SK-N-SH (cell line): ENCODE data around the gene MEN1. TPM values are rescaled to one million over a fixed set of nuclear protein-coding genes. Genes with fewer than 3 reads are reported as not detected.

Experiments used
- CTCF ChIA-PET: fragments of 300-600, 350-600 bp; formaldehyde crosslinking; extraction: SDS; loops from one replicate; lab custom pipeline; 2021; lab: Yijun Ruan, JAX
- POLR2A ChIA-PET: fragments of 350-600 bp; sonication (Branson Sonifier 250); formaldehyde crosslinking; extraction: SDS; loops from one replicate; lab custom pipeline; 2020; ENCODE audit warnings: antibody characterized with exemption, inconsistent platforms; lab: Yijun Ruan, JAX
- DNase-seq: peaks from one replicate; pipeline ENCODE4 v3.0.0; 2012
- H2AFZ ChIP-seq: fragments of 200-600 bp; sonication (generic); 2 replicates; pipeline ENCODE4 v1.8.1; 2016; ENCODE audit warnings: antibody characterized with exemption, mild to moderate bottlenecking, low read depth
- H3F3A ChIP-seq: fragments of 200-600 bp; sonication (generic); replicated peaks from 2 replicates; pipeline ENCODE3; 2016; ENCODE audit warnings: antibody characterized with exemption, mild to moderate bottlenecking; ENCODE audit not compliant: insufficient read depth
- H3K27ac ChIP-seq, 2 experiments: fragments of 200-500 bp in 1 of 2; fragments of 200-600 bp in 1 of 2; sonication (Bioruptor generic) in 1 of 2; sonication (generic), shearing (Covaris generic) in 1 of 2; 2 replicates each; pipeline versions ENCODE4 v1.5.1 to v1.6.1; 2014 to 2016; ENCODE audit warnings: low read depth in 2 of 2, inconsistent platforms in 1 of 2, low read length in 1 of 2, mild to moderate bottlenecking in 1 of 2, mixed read lengths in 1 of 2
- H3K27me3 ChIP-seq: fragments of 200-600 bp; sonication (generic), shearing (Covaris generic); 2 replicates; pipeline ENCODE4 v1.6.1; 2016; ENCODE audit warnings: mixed run types; ENCODE audit not compliant: insufficient read depth
- H3K36me3 ChIP-seq, 2 experiments: fragments of 200-500 bp in 1 of 2; fragments of 200-600 bp in 1 of 2; sonication (Bioruptor generic) in 1 of 2; sonication (generic) in 1 of 2; replicated peaks in 1 of 2; 2 replicates each; pipeline versions ENCODE3 to v1.5.1; 2014 to 2016; ENCODE audit warnings: low read length in 1 of 2, mild to moderate bottlenecking in 1 of 2; ENCODE audit not compliant: insufficient read depth in 2 of 2, control insufficient read depth in 1 of 2
- H3K4me1 ChIP-seq, 2 experiments: fragments of 200-500 bp in 1 of 2; fragments of 200-600 bp in 1 of 2; sonication (Bioruptor generic) in 1 of 2; sonication (generic), shearing (Covaris generic) in 1 of 2; 2 replicates each; pipeline versions ENCODE4 v1.5.1 to v1.6.1; 2014 to 2016; ENCODE audit warnings: low read depth in 1 of 2, low read length in 1 of 2, mixed run types in 1 of 2; ENCODE audit not compliant: insufficient read depth in 2 of 2, control insufficient read depth in 1 of 2
- H3K4me2 ChIP-seq: fragments of 200-600 bp; sonication (generic), shearing (Covaris generic); 2 replicates; pipeline ENCODE4 v1.6.1; 2017; ENCODE audit warnings: mixed run types
- H3K4me3 ChIP-seq, 2 experiments: fragments of 200-500 bp in 1 of 2; fragments of 200-600 bp in 1 of 2; sonication (Bioruptor generic) in 1 of 2; sonication (generic), shearing (Covaris generic) in 1 of 2; 2 replicates each; pipeline versions ENCODE4 v1.5.1 to v1.8.1; 2014 to 2016; ENCODE audit warnings: low read depth in 2 of 2, inconsistent platforms in 1 of 2, low read length in 1 of 2, mild to moderate bottlenecking in 1 of 2, mixed read lengths in 1 of 2, moderate library complexity in 1 of 2
- H3K79me2 ChIP-seq: fragments of 200-600 bp; sonication (generic); 2 replicates; pipeline ENCODE4 v1.8.1; 2017; ENCODE audit warnings: mild to moderate bottlenecking; ENCODE audit not compliant: insufficient read depth
- H3K9ac ChIP-seq: fragments of 200-600 bp; sonication (generic); 2 replicates; pipeline ENCODE4 v1.6.1; 2017; ENCODE audit warnings: mixed run types
- H3K9me2 ChIP-seq: fragments of 200-600 bp; sonication (generic); 2 replicates; pipeline ENCODE4 v1.6.1; 2017; ENCODE audit warnings: mixed run types
- H3K9me3 ChIP-seq: fragments of 200-600 bp; sonication (generic); 2 replicates; pipeline ENCODE4 v1.6.1; 2017; ENCODE audit warnings: mixed run types, mild to moderate bottlenecking, moderate library complexity
- H4K20me1 ChIP-seq: fragments of 200-600 bp; sonication (generic); 2 replicates; pipeline ENCODE4 v1.6.1; 2017; ENCODE audit warnings: mild to moderate bottlenecking, mixed run types; ENCODE audit not compliant: insufficient read depth
- FOSL2 ChIP-seq: IDR thresholded peaks from 2 replicates; pipeline ENCODE4 v1.4.0; 2012; ENCODE audit warnings: low read depth, mild to moderate bottlenecking, moderate library complexity, borderline replicate concordance
- FOXJ3 ChIP-seq: sonication (generic); formaldehyde crosslinking; IDR thresholded peaks from 2 replicates; pipeline ENCODE4 v1.5.1; 2020; ENCODE audit warnings: mild to moderate bottlenecking, missing genetic modification reagents
- GATA2 ChIP-seq: sonication (generic); formaldehyde crosslinking; IDR thresholded peaks from 2 replicates; pipeline ENCODE4 v1.5.0; 2020; ENCODE audit warnings: mild to moderate bottlenecking, missing genetic modification reagents
- MAX ChIP-seq: IDR thresholded peaks from 2 replicates; pipeline ENCODE4 v1.4.0; 2012; ENCODE audit warnings: low read depth
- MEF2A ChIP-seq: IDR thresholded peaks from 2 replicates; pipeline ENCODE4 v1.4.0; 2012; ENCODE audit warnings: low read depth, borderline replicate concordance
- MXI1 ChIP-seq: IDR thresholded peaks from 2 replicates; pipeline ENCODE4 v1.6.1; 2012; ENCODE audit warnings: mild to moderate bottlenecking, low read depth, low read length, improper control_type of control experiment
- NRF1 ChIP-seq: IDR thresholded peaks from 2 replicates; pipeline ENCODE4 v1.6.1; 2012; ENCODE audit warnings: low read depth, mild to moderate bottlenecking, low read length
- REST ChIP-seq: IDR thresholded peaks from 2 replicates; pipeline ENCODE4 v1.6.1; 2012; ENCODE audit warnings: mild to moderate bottlenecking, low read depth, low read length, moderate library complexity
- SMC3 ChIP-seq: IDR thresholded peaks from 2 replicates; pipeline ENCODE4 v1.6.1; 2012; ENCODE audit warnings: low read depth, low read length, improper control_type of control experiment
- TAF1 ChIP-seq: IDR thresholded peaks from 2 replicates; pipeline ENCODE4 v1.6.1; 2012; ENCODE audit warnings: low read depth, mild to moderate bottlenecking, low read length, moderate library complexity, borderline replicate concordance
- TEAD4 ChIP-seq: IDR thresholded peaks from 2 replicates; pipeline ENCODE4 v1.4.0; 2012; ENCODE audit warnings: mild to moderate bottlenecking, borderline replicate concordance; ENCODE audit not compliant: insufficient read depth
- YY1 ChIP-seq: IDR thresholded peaks from 2 replicates; pipeline ENCODE4 v1.4.0; 2012; ENCODE audit warnings: low read depth, mild to moderate bottlenecking
- WGBS: methylation state at CpG from one replicate; pipeline ENCODE4 v1.1.6; 2017; ENCODE audit warnings: low lambda C conversion rate; 5-methylcytosine and 5-hydroxymethylcytosine counted together
- polyA plus RNA-seq, 3 experiments: library from polyadenylated mRNA; depleted of rRNA; stranded (reverse); fragments of >200 nt; gene quantifications; 2 replicates each; pipeline ENCODE4 v1.2.3, GENCODE V29; 2012

MEN1 gene
- polyA plus RNA-seq, 1 of the 3 experiments (the other 2 are of a cell fraction) = 52.9 TPM

- Histone ChIP-seq H3K27me3 (no peaks in the 10 kb centered on the region), H3K4me3 (no peak overlapping the region), H3K36me3 (peaks cover 7 to 11% of the 10 kb centered on the region in 2 experiments), H3K9me2 (no peaks in the 10 kb centered on the region), H3K9me3 (no peaks in the 10 kb centered on the region), H2AFZ (no peak overlapping the region), H3K4me1 (peaks cover 3 to 9% of the 10 kb centered on the region in 2 experiments; a peak in 3 of 4 replicates), H3K79me2 (no peaks in the 10 kb centered on the region; the same call in 1 of the 2 replicates), H3K9ac (no peak overlapping the region), H3K27ac (no peak overlapping the region), H3K4me2 (no peak overlapping the region), H4K20me1 (no peaks in the 10 kb centered on the region), H3F3A (peaks cover 15% of the 10 kb centered on the region)
- no peak for DNase-seq
- TF ChIP-seq GATA2 (CRISPR knock-in tag) (no peak), FOXJ3 (no peak), MAX (no peak), MEF2A (no peak), SMC3 (no peak), MXI1 (no peak), NRF1 (no peak), YY1 (no peak), TEAD4 (no peak), TAF1 (no peak), REST (no peak), FOSL2 (no peak)
- POLR2A ChIA-PET = no interaction called here
- CTCF ChIA-PET = interaction anchor here (1.1 to 12.8 kb wide), 10 partner anchors 9 to 261 kb away, joined by 3 to 530 read pairs (median 5); partner anchors contain the start of genes ARL2 and EHD1
- WGBS = 96% methylated on average over 14 of the region's 19 CpGs
Measured at GRCh38 chr11:64849598-64850356, 39.4 kb upstream of the MEN1 start.
